Measurements from ENCODE around the gene GNPNAT1. TPM values are rescaled to one million over a fixed set of nuclear protein-coding genes. Genes with fewer than 3 reads are reported as not detected.
"Not testable (repeated sequence)": the region's sequence is repeated elsewhere in the genome, so short reads cannot be mapped to it uniquely, and the experiment has no call there.

GNPNAT1 gene
- total RNA-seq, 1 donor from 2014 or later, result 7.7 TPM

GRCh38 chr14:52792097-52792415 is 649 bp upstream of the GNPNAT1 start:
- intact Hi-C loops (cut with DNase I), result loop anchor here (5.0 kb wide), 2 partner anchors 60 to 240 kb away; partner anchors contain the start of genes GPR137C, STYX and TXNDC16
- DNase-seq (ENCODE audit: low spot score), result no peak

- intact Hi-C loops (cut with DNase I), result loop anchor here (5.0 kb wide), 2 partner anchors 58 to 238 kb away; partner anchors contain the start of genes GPR137C, STYX and TXNDC16
- no peak for DNase-seq (ENCODE audit: low spot score)
Observed at GRCh38 chr14:52790756-52791222, 618 bp downstream of the GNPNAT1 start.

GRCh38 chr14:52790011-52790755 is 1.2 kb downstream of the GNPNAT1 start:
- DNase-seq (ENCODE audit: low spot score), result no peak
- intact Hi-C loops (cut with DNase I), result loop anchor here (5.0 kb wide), 2 partner anchors 58 to 238 kb away; partner anchors contain the start of genes GPR137C, STYX and TXNDC16

GRCh38 chr14:52789118-52789517 is 2.3 kb downstream of the GNPNAT1 start:
- DNase-seq (ENCODE audit: low spot score), result no peak
- intact Hi-C loops (cut with DNase I), result no loop called here

GRCh38 chr14:52786887-52787286 is 4.5 kb downstream of the GNPNAT1 start:
- intact Hi-C loops (cut with DNase I), result no loop called here
- no peak for DNase-seq (ENCODE audit: low spot score)

GRCh38 chr14:52783206-52783605 is 8.2 kb downstream of the GNPNAT1 start:
- no peak for DNase-seq (ENCODE audit: low spot score)
- intact Hi-C loops (cut with DNase I), result no loop called here

GRCh38 chr14:52781629-52782028 is 9.8 kb downstream of the GNPNAT1 start:
- intact Hi-C loops (cut with DNase I), result no loop called here
- no peak for DNase-seq (ENCODE audit: low spot score)

- intact Hi-C loops (cut with DNase I), result no loop called here
- DNase-seq (ENCODE audit: low spot score), result no peak
Observed at GRCh38 chr14:52780893-52781292, 10.5 kb downstream of the GNPNAT1 start.

GRCh38 chr14:52778702-52779101 is 12.7 kb downstream of the GNPNAT1 start:
- intact Hi-C loops (cut with DNase I), result no loop called here
- no peak for DNase-seq (ENCODE audit: low spot score)

- no peak for DNase-seq (ENCODE audit: low spot score)
- intact Hi-C loops (cut with DNase I), result no loop called here
Observed at GRCh38 chr14:52776816-52777215, 14.6 kb downstream of the GNPNAT1 start.

- intact Hi-C loops (cut with DNase I), result no loop called here
- DNase-seq (ENCODE audit: low spot score), result no peak
Observed at GRCh38 chr14:52769887-52770286, 21.5 kb downstream of the GNPNAT1 start.

GRCh38 chr14:52767058-52767833 is 24.2 kb downstream of the GNPNAT1 start:
- intact Hi-C loops (cut with DNase I), result no loop called here
- no peak for DNase-seq (ENCODE audit: low spot score)

GRCh38 chr14:52762923-52763322 is 28.5 kb downstream of the GNPNAT1 start:
- intact Hi-C loops (cut with DNase I); DNase-seq (ENCODE audit: low spot score): not testable (repeated sequence)

- no peak for DNase-seq (ENCODE audit: low spot score)
- intact Hi-C loops (cut with DNase I), result no loop called here
Observed at GRCh38 chr14:52759145-52759544, 32.3 kb downstream of the GNPNAT1 start.

GRCh38 chr14:52755607-52756316 is 35.6 kb downstream of the GNPNAT1 start:
- DNase-seq (ENCODE audit: low spot score), result no peak
- intact Hi-C loops (cut with DNase I), result no loop called here

- no peak for DNase-seq (ENCODE audit: low spot score)
- intact Hi-C loops (cut with DNase I), result no loop called here
Observed at GRCh38 chr14:52748647-52749292, 42.6 kb downstream of the GNPNAT1 start.

GRCh38 chr14:52741865-52742264 is 49.5 kb downstream of the GNPNAT1 start:
- no peak for DNase-seq (ENCODE audit: low spot score)
- intact Hi-C loops (cut with DNase I), result no loop called here

GRCh38 chr14:52740751-52741150 is 50.7 kb downstream of the GNPNAT1 start:
- DNase-seq (ENCODE audit: low spot score), result no peak
- intact Hi-C loops (cut with DNase I), result no loop called here

- intact Hi-C loops (cut with DNase I), result no loop called here
- DNase-seq (ENCODE audit: low spot score), result no peak
Observed at GRCh38 chr14:52738409-52738808, 53.0 kb downstream of the GNPNAT1 start.
